GM18858 (cell line): ENCODE results near the gene CCDC3.

ENCODE experiments used
- ATAC-seq: cut with Tn5 transposase; IDR thresholded peaks from one replicate; pipeline ENCODE4 v1.9.1; 2021; ENCODE audit not compliant: unreplicated experiment

The CCDC3 gene

GRCh38 chr10:12846718-12847117, 154.8 kb downstream of the CCDC3 start:
- ATAC-seq, result no peak
